BLaER1 treated with 17β-estradiol and CSF1 and Interleukin-3, amounts not matched to agents 10 nM and 100 nM (cell line): ENCODE data around the gene TK1.

ENCODE experiments used
- H3K27ac ChIP-seq, 11 experiments: shearing (Covaris generic); formaldehyde crosslinking; 2 replicates each; pipeline ENCODE4 v1.8.1; 2022
- H3K27me3 ChIP-seq, 11 experiments: shearing (Covaris generic); formaldehyde crosslinking; 2 replicates each; pipeline ENCODE4 v1.8.1; 2022
- H3K36me3 ChIP-seq, 11 experiments: shearing (Covaris generic); formaldehyde crosslinking; 2 replicates each; pipeline ENCODE4 v1.8.1; 2022
- H3K4me1 ChIP-seq, 10 experiments: shearing (Covaris generic); formaldehyde crosslinking; 2 replicates each; pipeline ENCODE4 v1.8.1; 2022
- H3K4me2 ChIP-seq, 11 experiments: shearing (Covaris generic); formaldehyde crosslinking; 2 replicates each; pipeline ENCODE4 v1.8.1; 2022
- H3K4me3 ChIP-seq, 10 experiments: shearing (Covaris generic); formaldehyde crosslinking; 2 replicates each; pipeline ENCODE4 v1.8.1; 2022
- H3K9ac ChIP-seq, 11 experiments: shearing (Covaris generic); formaldehyde crosslinking; 2 replicates each; pipeline ENCODE4 v1.8.1; 2022
- H3K9me3 ChIP-seq, 11 experiments: shearing (Covaris generic); formaldehyde crosslinking; replicated peaks in 1 of 11; 2 replicates each; pipeline ENCODE4 v1.8.1; 2022
- H4K20me1 ChIP-seq, 11 experiments: shearing (Covaris generic); formaldehyde crosslinking; 2 replicates each; pipeline ENCODE4 v1.8.1; 2022
- Cebpa-rat ChIP-seq, 11 experiments: shearing (Covaris generic); IDR thresholded peaks; 2 replicates each; pipeline ENCODE4 v1.8.1; 2022

TK1 gene

GRCh38 chr17:78225088-78225865, 38.4 kb upstream of the TK1 start:
- Histone ChIP-seq H3K9ac (no peak overlapping the region), H3K27ac (no peak overlapping the region; a peak in 1 of 22 replicates), H3K36me3 (peaks cover 0 to 59% (median 53%) of the 10 kb centered on the region in 11 experiments; a peak in 20 of 22 replicates)

GRCh38 chr17:78224231-78225087, 37.6 kb upstream of the TK1 start:
- no peak overlapping the region for H3K4me3 ChIP-seq
- no peak for TF ChIP-seq Cebpa-rat (IDR thresholded peaks at IDR 0.05)
- H3K27ac ChIP-seq = no peak overlapping the region
- H3K27me3 ChIP-seq = peaks cover 0 to 10% (median 6%) of the 10 kb centered on the region in 11 experiments; a peak in 5 of 22 replicates
- H3K9ac ChIP-seq = no peak overlapping the region; a peak in 1 of 22 replicates
- peaks cover 0 to 63% (median 29%) of the 10 kb centered on the region in 11 experiments; a peak in 12 of 22 replicates for H4K20me1 ChIP-seq
- H3K4me1 ChIP-seq = peaks cover 15 to 29% (median 23%) of the 10 kb centered on the region in 10 experiments
- no peaks in the 10 kb centered on the region for H3K9me3 ChIP-seq
- no peak overlapping the region for H3K4me2 ChIP-seq
- H3K36me3 ChIP-seq = peaks cover 0 to 66% (median 59%) of the 10 kb centered on the region in 11 experiments; a peak in 20 of 22 replicates

More at GRCh38 chr17:78225088-78225865, 38.4 kb upstream of the TK1 start:
- peaks cover 0 to 10% (median 7%) of the 10 kb centered on the region in 11 experiments; a peak in 9 of 22 replicates for H3K27me3 ChIP-seq
- H4K20me1 ChIP-seq = peaks cover 0 to 56% (median 29%) of the 10 kb centered on the region in 11 experiments; a peak in 11 of 22 replicates
- H3K4me3 ChIP-seq = no peak overlapping the region
- H3K9me3 ChIP-seq = no peaks in the 10 kb centered on the region
- H3K4me2 ChIP-seq = no peak overlapping the region
- H3K4me1 ChIP-seq = peaks cover 15 to 31% (median 23%) of the 10 kb centered on the region in 10 experiments
- no peak for TF ChIP-seq Cebpa-rat (IDR thresholded peaks at IDR 0.05)

GRCh38 chr17:78223765-78224164, 36.9 kb upstream of the TK1 start:
- peaks cover 15 to 28% (median 23%) of the 10 kb centered on the region in 10 experiments for H3K4me1 ChIP-seq
- no peak overlapping the region for H3K4me3 ChIP-seq
- H3K9ac ChIP-seq = no peak overlapping the region
- no peak overlapping the region for H3K27ac ChIP-seq
- peaks cover 0 to 70% (median 29%) of the 10 kb centered on the region in 11 experiments; a peak in 12 of 22 replicates for H4K20me1 ChIP-seq
- peaks cover 0 to 10% (median 6%) of the 10 kb centered on the region in 11 experiments; a peak in 5 of 22 replicates for H3K27me3 ChIP-seq
- peaks cover 0 to 73% (median 66%) of the 10 kb centered on the region in 11 experiments; a peak in 20 of 22 replicates for H3K36me3 ChIP-seq
- TF ChIP-seq Cebpa-rat (IDR thresholded peaks at IDR 0.05) = no peak
- no peaks in the 10 kb centered on the region for H3K9me3 ChIP-seq
- no peak overlapping the region for H3K4me2 ChIP-seq

GRCh38 chr17:78223061-78223460, 36.2 kb upstream of the TK1 start:
- TF ChIP-seq Cebpa-rat (IDR thresholded peaks at IDR 0.05) = no peak
- peaks cover 0 to 76% (median 29%) of the 10 kb centered on the region in 11 experiments; a peak in 12 of 22 replicates for H4K20me1 ChIP-seq
- peak overlapping the region in 4 of 11 experiments; percentile 1 to 31 (median 10); a peak in 2 of 22 replicates for H3K9ac ChIP-seq
- peaks cover 0 to 80% (median 73%) of the 10 kb centered on the region in 11 experiments; a peak in 20 of 22 replicates for H3K36me3 ChIP-seq
- H3K27ac ChIP-seq = no peak overlapping the region; a peak in 1 of 22 replicates
- H3K27me3 ChIP-seq = peaks cover 0 to 10% (median 6%) of the 10 kb centered on the region in 11 experiments; a peak in 5 of 22 replicates
- H3K9me3 ChIP-seq = no peaks in the 10 kb centered on the region
- H3K4me2 ChIP-seq = no peak overlapping the region
- H3K4me3 ChIP-seq = no peak overlapping the region
- H3K4me1 ChIP-seq = peaks cover 15 to 22% (median 18%) of the 10 kb centered on the region in 10 experiments

GRCh38 chr17:78219396-78220150, 32.7 kb upstream of the TK1 start:
- Histone ChIP-seq H3K9me3 (no peaks in the 10 kb centered on the region), H3K4me2 (no peak overlapping the region), H3K4me1 (peaks cover 10 to 25% (median 21%) of the 10 kb centered on the region in 10 experiments), H3K36me3 (peaks cover 0 to 92% (median 82%) of the 10 kb centered on the region in 11 experiments; a peak in 20 of 22 replicates), H3K4me3 (no peak overlapping the region), H3K27me3 (no peaks in the 10 kb centered on the region), H3K9ac (peak overlapping the region in 1 of 11 experiments; percentile 13; a peak in 1 of 22 replicates), H3K27ac (no peak overlapping the region), H4K20me1 (peaks cover 0 to 56% (median 25%) of the 10 kb centered on the region in 11 experiments; a peak in 11 of 22 replicates)
- TF ChIP-seq Cebpa-rat (IDR thresholded peaks at IDR 0.05) = no peak

- Histone ChIP-seq H3K4me1 (peaks cover 13 to 29% (median 24%) of the 10 kb centered on the region in 10 experiments), H3K4me3 (peak overlapping the region; percentile 66 to 94 (median 83)), H3K9me3 (no peaks in the 10 kb centered on the region), H3K9ac (peak overlapping the region; percentile 72 to 97 (median 93)), H4K20me1 (peaks cover 0 to 18% (median 6%) of the 10 kb centered on the region in 11 experiments; a peak in 8 of 22 replicates), H3K36me3 (peaks cover 0 to 43% (median 36%) of the 10 kb centered on the region in 11 experiments; a peak in 18 of 22 replicates), H3K4me2 (peak overlapping the region; percentile 71 to 98 (median 94)), H3K27me3 (no peaks in the 10 kb centered on the region), H3K27ac (peak overlapping the region in 10 of 11 experiments; percentile 57 to 97 (median 94); a peak in 20 of 22 replicates)
- TF ChIP-seq Cebpa-rat (IDR thresholded peaks at IDR 0.05) = no peak
Measured at GRCh38 chr17:78214706-78215061, 27.8 kb upstream of the TK1 start.

- TF ChIP-seq Cebpa-rat (IDR thresholded peaks at IDR 0.05) = no peak
- Histone ChIP-seq H3K27ac (peak within 1 kb of the TSS in 10 of 11 experiments; percentile 57 to 97 (median 94); a peak in 20 of 22 replicates), H3K36me3 (peaks cover 0 to 38% (median 30%) of the 10 kb centered on the region in 11 experiments; a peak in 18 of 22 replicates), H3K4me1 (peaks cover 13 to 29% (median 24%) of the 10 kb centered on the region in 10 experiments), H3K9ac (peak within 1 kb of the TSS; percentile 72 to 97 (median 93)), H3K4me3 (peak within 1 kb of the TSS; percentile 66 to 94 (median 83)), H3K4me2 (peak within 1 kb of the TSS; percentile 71 to 98 (median 94)), H3K9me3 (no peaks in the 10 kb centered on the region), H4K20me1 (peaks cover 0 to 12% (median 4%) of the 10 kb centered on the region in 11 experiments; a peak in 8 of 22 replicates), H3K27me3 (no peaks in the 10 kb centered on the region)
Measured at GRCh38 chr17:78214016-78214705, 27.3 kb upstream of the TK1 start, which contains the start of gene BIRC5. Gene BIRC5 (plus strand): TSS chr17:78214253. CDS start chr17:78214317, 64 bp downstream.
